GDM1 (cell line): ENCODE results near the gene PTPRN2.
A peak's percentile ranks its signal among the peaks of the same experiment; 100 is the strongest.
"Not testable (repeated sequence)": the region's sequence is repeated elsewhere in the genome, so short reads cannot be mapped to it uniquely, and the experiment has no call there.

ENCODE experiments used
- DNase-seq: peaks from one replicate; lab custom pipeline; 2025; lab: John Stamatoyannopoulos, UW

PTPRN2 gene

DNA sequence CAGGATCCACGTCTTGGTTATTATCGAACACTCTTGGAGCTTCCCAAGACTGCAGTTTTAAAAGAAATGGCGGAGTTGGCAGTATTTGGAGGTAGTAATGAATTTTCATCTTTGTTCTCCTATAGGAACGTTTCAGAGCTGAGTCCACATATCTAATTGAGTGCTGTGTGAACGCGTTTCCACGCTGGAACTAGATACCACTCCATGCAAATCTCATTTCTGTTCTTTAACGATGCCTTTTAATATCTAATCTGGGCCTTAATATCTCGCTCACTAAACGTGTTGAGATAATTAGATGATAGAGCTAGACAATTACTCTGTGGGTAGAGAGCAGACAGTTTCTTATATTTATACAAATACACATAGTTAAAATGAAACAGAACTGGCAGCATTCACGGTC, 727.2 kb downstream of the PTPRN2 start:
- no peak for DNase-seq

DNA sequence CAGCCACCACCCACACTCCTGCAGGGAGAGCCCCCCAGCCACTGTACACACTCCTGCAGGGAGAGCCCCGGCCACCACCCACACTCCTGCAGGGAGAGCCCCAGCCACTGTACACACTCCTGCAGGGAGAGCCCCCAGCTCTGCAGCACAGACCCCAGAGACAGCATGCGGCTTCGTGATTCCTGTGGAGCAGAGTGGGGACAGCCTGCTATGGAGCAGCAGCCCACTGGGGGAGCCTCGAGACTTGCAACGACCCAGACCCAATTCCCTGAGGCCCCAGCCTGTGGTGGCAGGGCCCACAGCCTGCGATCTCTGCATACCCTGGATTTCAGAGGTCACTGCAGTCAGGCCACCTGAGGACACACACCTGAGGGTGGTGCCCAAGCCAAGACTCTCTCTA, 727.7 kb downstream of the PTPRN2 start:
- no peak for DNase-seq

DNA sequence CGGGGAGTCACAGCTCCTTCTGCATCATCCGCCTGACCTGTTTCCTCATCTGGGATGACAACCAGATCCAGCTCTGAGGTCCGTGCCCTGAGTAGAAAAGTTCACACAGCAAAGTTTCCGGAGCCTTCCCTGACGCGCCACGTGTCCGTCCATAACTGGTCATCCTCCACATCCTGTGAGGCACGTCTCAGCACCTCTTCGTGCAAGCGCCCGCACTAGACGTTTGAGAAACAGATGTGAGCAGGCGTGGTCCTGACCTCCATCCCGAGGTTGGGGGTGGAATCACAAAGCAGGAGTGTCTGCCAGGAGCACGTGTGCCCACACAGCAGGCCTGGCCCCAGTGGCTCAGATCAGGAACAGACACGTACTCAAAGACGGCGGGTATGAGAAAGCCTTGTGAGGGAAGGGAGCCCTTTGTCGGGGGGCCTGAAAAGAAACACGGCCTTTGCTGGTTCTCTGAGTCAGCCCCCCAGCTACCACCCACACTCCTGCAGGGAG, 730.0 kb downstream of the PTPRN2 start:
- DNase-seq, result no peak

DNA sequence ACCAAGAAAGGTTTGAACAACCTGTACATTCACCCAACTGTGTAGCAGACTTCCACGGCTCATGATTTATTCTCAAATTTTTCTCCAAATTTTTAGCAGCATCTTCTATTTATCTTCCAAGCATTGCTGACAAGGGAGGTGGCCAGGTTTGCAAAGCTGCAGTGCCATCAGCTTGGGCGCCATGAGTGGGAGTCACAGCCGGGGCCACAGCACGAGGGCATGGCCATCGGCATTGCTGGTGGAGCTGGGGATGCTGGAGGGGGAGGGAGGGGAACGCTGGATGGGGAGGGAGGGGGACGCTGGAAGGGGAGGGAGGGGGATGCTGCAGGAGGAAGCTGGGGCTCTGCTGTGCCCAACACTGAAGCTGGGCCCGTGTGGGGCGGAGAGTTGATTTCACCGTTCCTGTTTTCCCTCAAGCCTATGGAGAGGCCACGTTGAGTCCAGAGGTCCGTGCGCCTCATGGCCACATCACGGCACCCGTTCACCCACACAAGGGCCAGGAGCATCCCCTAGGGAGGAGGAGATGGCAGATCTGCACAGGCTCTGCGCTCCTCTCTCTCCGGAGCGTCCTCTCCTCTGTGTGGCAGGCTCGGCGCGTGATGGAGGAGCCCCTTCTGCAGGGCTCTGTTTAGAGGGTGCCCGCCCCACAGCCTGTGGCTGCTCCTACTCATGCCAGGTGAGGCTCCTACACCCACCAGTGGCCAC, 730.6 kb downstream of the PTPRN2 start:
- no peak for DNase-seq

DNA sequence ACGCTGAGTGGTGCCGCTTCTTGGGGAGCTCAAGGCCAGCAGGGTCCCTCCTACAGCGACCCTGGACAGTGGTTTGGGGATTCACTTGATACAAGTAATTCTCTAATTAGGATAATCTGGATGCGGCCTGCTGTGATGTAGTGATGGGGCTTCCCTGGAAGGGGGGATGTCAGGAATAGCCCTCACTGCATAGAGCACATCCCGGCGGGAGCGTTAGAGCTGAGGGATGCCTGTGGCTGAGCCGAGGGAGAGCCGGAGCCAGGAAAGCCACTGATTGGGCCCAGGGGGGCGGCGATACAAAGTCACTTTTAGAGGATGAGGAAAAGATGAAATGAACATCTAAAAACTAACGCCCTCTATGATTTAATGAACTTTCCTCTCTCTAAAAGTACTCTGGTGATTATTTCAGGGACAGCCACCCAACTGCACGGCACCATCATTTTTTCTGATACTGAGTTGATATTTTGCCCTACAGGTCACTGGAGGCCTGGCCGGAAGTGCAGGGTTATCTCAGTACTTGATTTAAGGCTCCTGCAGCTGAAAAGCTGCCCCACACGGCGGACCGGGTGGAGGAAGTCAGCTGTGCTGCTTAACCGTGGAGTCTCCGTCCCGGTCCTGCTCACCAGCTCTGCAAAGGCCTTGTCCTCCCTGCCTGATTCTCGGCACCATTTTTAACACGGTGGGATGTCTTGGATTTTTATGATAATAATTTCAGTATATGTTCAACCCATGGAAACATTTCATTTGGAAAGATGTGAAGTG, 732.0 kb downstream of the PTPRN2 start:
- no peak for DNase-seq

DNA sequence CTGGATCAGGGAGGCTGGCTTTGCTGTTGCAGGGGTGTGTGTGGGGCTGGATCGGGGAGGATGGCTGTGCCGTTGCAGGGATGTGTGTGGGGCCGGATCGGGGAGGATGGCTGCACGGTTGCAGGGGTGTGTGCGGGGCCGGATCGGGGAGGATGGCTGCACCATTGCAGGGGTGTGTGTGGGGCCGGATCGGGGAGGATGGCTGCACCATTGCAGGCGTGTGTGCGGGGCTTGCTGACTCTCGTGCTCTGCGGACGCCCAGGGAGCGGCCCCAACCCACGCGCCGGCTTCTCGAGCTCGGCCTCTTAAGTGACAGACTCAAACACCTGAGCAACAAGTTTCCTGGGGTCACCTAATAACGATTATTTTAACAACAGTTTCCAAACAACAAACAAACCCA, 732.6 kb downstream of the PTPRN2 start:
- DNase-seq, result no peak

DNA sequence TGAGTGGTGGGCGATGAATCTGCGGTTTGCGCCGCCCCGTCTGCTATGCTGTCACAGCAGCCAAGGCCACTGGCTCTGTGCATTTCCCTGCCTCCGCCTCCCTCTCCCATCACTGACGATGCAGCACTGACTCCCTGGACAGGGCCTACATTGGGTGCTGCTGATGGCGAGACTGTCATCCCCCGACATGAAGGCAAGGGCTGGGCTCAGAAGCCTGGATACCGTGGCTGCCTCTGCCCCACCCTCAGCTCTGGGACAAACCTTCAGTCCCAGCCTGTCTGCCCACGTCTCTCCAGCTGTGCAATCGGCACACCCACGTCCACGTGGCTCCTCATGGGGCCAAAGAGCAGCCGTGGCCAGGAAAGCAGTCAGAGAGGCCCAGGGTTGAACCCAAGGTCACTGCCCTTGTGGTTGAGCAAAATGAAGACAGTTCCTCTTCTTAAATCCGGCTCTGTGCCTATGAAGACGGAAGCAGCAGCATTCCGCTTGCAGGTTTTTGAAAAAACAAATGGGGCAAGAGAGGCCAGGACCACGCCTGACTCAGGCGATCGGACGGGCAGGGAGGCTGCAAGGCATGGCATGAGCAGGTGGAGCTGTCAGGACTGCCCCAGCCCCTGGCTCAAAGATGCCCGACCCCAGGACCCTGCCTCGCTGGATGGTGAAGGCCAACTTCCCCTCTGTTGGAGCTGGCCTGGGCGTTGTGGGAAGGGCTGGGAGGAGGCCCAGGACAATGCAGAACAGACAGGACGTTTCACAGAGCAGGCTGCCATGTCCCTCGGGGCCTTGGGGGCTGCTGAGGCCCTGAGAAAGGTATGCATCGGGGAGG, 733.3 kb downstream of the PTPRN2 start:
- peak; percentile 90 for DNase-seq

DNA sequence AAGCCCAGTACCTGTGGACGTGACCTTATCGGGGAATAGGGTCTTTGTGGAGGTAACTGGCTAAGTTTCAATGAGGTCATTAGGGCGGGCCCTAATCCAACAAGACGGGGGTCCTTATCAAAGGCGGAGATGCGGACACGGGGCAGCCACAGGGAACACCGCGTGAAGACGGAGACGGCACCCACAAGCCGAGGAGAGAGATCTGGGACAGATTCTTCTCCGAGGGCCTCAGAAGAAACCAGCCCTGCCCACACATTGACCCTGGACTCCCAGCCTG, 733.9 kb downstream of the PTPRN2 start:
- DNase-seq, result no peak

DNA sequence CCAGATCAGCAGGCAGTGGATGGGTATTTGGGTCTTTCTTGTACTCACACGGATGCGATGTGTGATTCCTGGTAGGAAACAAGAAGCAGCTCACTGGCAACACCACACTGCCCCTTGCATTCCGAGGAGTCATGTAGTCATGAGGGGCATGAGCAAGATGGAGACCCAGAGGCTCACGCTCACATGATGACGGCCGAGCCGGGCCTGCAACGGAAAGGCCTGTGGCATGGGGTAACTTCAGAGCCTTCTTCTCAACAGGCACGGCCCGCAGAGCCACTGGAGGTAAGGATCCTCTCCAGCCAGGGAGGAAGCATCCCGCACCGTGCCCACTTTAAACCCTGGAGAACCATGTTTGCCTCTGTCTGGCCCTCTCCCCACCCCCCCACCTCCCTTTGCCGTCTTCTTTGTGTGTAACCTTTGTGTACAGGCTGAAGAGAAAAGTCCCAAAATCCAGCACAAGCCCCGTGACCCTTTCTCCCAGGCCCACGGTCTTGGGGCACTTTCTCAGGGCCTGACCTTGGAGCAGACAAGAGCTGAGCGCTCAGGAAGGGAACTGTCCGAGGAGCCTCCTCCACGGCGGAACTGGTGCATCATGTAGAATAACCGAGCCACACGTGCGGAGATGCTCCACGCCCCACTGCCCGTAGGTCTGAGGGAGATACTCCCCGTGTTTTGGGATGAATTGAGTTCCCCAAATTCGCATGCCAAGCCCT, 734.4 kb downstream of the PTPRN2 start:
- DNase-seq, result no peak

DNA sequence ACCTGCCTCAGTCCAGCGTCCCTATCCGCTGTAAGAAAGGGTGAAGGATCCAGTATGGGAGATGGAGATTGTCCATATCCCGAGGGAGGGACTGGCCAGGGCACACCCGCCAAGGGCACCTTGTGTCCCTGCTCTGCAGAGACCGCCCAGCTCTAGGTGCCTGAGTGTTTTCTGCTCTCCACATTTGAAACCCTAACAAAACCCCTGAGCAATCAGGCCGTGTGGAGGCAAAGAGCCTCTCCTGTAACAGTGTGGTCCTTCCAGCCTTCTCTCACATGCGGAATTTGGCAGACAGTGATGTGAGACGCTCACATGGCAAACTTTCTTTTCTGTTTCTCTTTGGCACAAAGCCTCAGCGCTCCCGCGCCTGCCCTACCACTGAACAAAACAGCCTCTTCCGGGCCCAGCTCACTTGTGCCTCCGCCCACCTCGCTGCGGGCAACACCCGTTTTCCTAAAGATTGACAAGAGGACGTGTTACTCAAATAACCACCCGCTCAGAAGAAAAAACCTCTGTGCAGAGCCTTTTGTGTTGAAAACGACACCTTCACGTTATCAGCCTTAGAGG, 736.0 kb downstream of the PTPRN2 start:
- peak; percentile 59 for DNase-seq

DNA sequence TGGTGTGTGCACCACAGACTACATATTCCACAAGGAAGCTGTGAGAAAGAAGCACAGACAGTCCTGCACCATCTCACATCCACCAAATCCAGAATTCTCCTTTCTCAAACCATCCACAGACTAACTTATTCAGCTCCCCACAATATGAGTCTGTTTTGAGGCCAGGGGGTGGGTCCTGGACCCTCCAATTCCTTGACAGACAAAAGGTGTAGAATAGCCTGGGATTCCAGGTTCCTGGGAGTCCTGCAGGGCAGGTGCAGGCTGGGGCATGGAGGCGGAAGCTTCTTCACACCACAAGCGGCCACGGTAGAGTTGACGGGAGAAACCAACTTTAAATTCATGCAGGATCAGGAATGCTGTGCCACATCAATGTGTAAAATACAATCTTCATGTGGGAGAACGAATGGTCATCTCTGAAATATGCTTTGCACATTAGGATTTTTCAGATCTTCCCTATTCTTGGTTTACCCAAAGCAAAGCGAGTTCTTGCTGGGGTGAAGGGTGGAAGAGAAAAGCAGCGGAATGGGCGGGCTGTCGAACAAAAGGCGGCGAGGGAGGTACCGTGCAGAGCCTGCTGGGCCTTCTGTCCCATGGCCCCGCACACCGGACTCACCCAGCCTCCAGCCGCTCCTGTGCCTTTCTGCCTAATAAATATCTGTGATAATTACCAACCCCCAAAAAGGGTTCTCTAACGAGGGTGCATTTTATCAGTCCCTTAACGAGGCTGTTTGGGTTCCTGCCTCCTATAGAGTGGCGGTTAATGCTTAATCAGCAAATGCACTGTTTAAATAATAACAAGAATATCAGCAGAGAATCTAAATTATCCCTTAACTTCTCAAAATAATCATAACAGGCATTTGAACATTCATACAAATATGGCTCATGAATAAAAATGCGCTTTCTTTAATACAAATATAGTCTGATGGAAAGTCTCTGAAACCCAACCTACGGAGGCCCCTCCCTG, 736.9 kb downstream of the PTPRN2 start:
- no peak for DNase-seq

DNA sequence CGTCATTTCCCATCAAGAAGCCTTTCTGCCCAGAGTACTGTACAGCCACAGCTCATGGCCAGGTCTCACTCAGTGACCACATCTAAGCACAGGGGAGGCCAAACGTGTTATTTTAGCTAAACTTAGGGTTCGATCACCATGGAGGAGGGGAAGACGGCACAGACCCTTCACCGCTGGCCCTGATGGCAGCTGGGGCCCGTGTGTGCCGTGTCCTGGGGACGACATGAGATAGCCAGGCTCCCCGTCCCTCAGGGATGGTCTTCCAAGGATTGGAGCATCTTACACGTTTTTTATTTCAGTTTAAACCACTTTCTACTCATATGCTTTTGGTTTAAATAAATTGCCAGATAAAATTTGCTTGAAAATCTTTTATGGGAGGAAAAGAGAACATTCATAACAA, 737.9 kb downstream of the PTPRN2 start:
- DNase-seq, result no peak

DNA sequence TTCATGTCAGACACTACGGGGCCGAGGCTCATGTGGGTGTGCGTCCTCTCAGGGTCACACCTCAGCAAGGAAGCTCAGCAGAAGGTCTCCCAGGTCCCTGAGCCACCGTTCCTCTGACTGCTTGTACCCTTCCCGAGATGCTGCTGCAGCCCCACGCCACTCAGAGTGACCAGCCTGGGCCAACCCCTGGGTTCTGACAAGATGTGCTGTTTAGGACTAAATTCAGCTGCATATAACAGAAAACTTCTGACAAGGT, 738.4 kb downstream of the PTPRN2 start:
- no peak for DNase-seq

DNA sequence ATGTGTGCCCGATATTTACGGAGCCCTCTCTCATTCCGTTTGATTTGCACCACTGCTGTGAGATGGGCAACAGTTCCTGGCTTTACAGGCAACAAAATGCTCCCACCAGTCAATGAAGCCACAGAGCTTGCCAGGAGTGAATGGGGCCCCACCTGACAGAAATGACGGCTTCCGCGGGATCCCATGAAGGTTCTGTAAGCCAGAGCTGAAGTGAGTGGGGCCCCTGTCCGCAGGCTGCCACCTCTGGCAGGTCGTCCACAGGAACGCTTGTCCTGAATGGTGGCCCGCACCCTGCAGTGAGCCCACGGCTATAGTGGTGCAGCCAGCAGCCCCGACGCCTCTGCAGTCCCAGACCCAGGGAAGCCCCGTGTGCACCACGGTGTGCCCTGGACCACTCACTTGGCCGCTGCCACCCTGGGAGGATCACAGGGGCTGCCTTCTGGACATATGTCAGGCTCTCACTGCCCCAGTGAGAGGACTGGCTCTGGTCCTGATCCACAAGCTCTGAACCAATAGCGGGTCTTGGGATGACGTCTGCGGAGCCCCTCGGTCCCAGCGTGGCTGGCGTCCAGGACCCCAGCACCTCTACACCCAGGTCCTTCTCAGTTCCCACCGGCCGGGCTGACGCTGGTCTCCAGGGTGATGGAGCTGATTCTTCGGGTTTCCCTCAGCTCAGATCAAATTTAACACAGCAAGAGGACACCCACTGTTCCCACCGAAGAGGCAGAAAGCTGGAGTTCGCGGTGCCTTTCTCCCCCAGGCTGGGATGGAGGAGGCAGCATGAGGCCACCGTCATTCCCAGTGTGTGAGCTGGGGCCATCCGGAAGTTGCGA, 738.9 kb downstream of the PTPRN2 start:
- no peak for DNase-seq

DNA sequence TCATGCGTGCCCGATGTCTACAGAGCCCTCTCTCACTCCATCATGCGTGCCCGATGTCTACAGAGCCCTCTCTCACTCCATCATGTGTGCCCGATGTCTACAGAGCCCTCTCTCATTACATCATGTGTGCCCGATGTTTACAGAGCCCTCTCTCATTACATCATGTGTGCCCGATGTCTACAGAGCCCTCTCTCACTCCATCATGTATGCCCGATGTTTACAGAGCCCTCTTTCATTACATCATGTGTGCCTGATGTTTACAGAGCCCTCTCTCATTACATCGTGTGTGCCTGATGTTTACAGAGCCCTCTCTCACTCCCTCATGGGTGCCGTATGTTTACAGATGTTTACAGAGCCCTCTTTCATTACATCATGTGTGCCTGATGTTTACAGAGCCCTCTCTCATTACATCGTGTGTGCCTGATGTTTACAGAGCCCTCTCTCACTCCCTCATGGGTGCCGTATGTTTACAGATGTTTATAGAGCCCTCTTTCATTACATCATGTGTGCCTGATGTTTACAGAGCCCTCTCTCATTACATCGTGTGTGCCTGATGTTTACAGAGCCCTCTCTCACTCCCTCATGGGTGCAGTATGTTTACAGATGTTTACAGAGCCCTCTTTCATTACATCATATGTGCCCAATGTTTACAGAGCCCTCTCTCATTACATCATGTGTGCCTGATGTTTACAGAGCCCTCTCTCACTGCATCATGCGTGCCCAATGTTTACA, 739.7 kb downstream of the PTPRN2 start:
- not testable (repeated sequence) for DNase-seq

DNA sequence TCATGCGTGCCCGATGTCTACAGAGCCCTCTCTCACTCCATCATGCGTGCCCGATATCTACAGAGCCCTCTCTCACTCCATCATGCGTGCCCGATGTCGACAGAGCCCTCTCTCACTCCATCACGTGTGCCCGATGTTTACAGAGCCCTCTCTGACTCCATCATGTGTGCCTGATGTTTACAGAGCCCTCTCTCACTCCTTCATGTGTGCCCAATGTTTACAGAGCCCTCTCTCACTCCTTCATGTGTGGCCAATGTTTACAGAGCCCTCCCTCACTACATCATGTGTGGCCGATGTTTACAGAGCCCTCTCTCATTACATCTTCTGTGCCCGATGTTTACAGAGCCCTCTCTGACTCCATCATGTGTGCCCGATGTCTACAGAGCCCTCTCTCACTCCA, 740.9 kb downstream of the PTPRN2 start:
- not testable (repeated sequence) for DNase-seq

DNA sequence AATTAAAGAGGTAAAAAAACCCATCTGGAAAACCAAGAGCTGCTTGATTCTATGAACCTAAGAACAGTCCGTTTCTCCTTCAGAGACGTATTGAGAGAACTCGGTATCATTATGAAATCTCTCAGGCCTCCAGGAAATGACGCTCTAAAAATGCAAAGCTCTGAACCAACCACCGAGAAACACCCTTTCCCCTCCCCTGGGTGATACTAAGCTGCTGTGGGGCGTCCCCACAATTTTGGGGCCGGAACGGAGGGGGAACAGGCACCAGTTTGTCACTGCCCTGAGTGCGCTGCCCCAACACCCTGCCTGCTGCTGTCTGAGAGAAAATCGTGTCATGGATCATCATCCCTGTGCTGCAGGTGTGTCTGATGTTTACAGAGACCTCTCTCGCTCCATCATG, 741.4 kb downstream of the PTPRN2 start:
- no peak for DNase-seq

DNA sequence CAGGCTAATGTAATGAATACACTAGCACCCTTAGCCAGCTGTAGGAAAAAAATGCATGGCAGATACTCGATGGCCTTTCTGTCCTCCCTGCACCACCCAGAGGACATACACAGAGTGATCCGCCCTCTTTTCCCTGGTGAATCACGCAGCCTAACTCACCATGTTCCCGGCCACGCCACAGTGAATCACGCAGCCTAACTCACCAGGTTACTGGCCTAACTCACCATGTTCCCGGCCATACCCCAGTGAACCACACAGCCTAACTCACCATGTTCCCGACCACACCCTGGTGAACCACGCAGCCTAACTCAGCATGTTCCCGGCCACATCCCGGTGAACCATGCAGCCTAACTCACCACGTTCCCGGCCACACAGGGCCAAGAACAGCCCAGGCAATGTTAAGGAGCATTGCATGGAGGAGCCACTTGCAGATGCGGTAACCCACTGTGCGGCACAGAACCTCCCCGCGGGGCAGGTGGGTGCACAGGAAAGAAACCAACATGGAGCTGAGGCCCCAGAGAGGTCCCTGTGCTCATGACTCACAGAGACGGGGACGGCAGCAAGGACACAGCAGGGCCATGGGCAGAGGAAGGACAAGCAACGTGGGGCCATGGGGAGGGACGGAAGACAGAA, 742.3 kb downstream of the PTPRN2 start:
- no peak for DNase-seq

DNA sequence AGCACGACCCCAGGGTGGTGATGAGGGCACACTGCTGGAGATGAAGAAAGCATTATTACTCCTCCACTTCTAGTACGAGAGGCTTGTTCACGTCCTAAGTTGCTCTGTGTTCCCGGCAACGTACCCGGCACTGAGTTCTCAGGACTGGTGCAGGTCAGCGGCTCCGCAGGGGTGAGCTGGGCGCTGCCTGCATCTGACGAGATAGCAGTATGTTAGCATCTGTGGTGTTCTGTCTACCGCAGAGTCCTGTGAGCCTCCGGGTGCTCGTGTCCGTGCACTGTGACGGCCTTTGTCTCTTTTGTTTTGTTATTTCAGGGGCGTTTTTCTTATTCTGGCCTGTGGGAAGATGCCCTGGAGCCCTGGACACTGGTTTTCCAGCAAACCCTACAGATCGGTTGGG, 743.0 kb downstream of the PTPRN2 start:
- DNase-seq, result no peak
